T-cell (primary cell): ENCODE results near the gene SDF4. TPM values are rescaled to one million over a fixed set of nuclear protein-coding genes. Genes with fewer than 3 reads are reported as not detected.
A peak's percentile ranks its signal among the peaks of the same experiment; 100 is the strongest.

Experiments
- ATAC-seq, 4 experiments: fragments of 200-7000 bp in 3 of 4; fragments of 150-1000 bp in 1 of 4; cut with Tn5 transposase; replicated peaks in 1 of 4; 1 replicate in 3 of 4; 2 replicates in 1 of 4; pipeline ENCODE4 v1.10.0; 2021; ENCODE audit warnings: moderate library complexity in 3 of 4, mild to moderate bottlenecking in 2 of 4, moderate number of reproducible peaks in 1 of 4
- CTCF ChIA-PET, 2 donors: fragments of 300-600 bp; sonication (Branson Sonifier 250); formaldehyde crosslinking; loops; one replicate each; lab custom pipeline; 2022; ENCODE audit warnings: antibody characterized with exemption in 2 of 2; lab: Charles Lee
- POLR2A ChIA-PET, 2 donors: fragments of 300-600 bp; sonication (Branson Sonifier 250); formaldehyde crosslinking; loops; one replicate each; lab custom pipeline; 2022; ENCODE audit warnings: antibody characterized with exemption in 2 of 2; lab: Charles Lee
- DNase-seq, 35 experiments: peaks; one replicate each; pipeline versions ENCODE4 v3.0.0 to v3.0.0-alpha.2; 2013 to 2023
- H3K27ac ChIP-seq: one replicate; pipeline ENCODE4 v1.5.1; 2013; ENCODE audit warnings: low read length
- H3K27me3 ChIP-seq, 2 experiments: replicated peaks in 1 of 2; 1 replicate in 1 of 2; 2 replicates in 1 of 2; pipeline versions ENCODE4 v1.6.1 to v1.7.0; 2013; ENCODE audit warnings: low read length in 1 of 2, mixed read lengths in 1 of 2; ENCODE audit not compliant: control insufficient read depth in 2 of 2, insufficient read depth in 2 of 2; ENCODE audit errors: extremely low read depth in 1 of 2
- H3K36me3 ChIP-seq, 2 donors: 1 replicate in 1 of 2; 2 replicates in 1 of 2; pipeline versions ENCODE4 v1.6.1 to v1.7.0; 2013; ENCODE audit warnings: low read length in 1 of 2; ENCODE audit not compliant: control insufficient read depth in 2 of 2, insufficient read depth in 1 of 2; ENCODE audit errors: extremely low read depth in 1 of 2
- H3K4me1 ChIP-seq, 2 experiments: 1 replicate in 1 of 2; 2 replicates in 1 of 2; pipeline versions ENCODE4 v1.6.1 to v1.7.0; 2013; ENCODE audit warnings: low read length in 2 of 2, mixed read lengths in 1 of 2; ENCODE audit not compliant: insufficient read depth in 2 of 2, control insufficient read depth in 1 of 2; ENCODE audit errors: extremely low read depth in 1 of 2
- H3K4me3 ChIP-seq, 2 donors: 1 replicate in 1 of 2; 2 replicates in 1 of 2; pipeline versions ENCODE4 v1.5.1 to v1.7.0; 2013; ENCODE audit warnings: mild to moderate bottlenecking in 2 of 2, low read length in 1 of 2, moderate library complexity in 1 of 2; ENCODE audit not compliant: control insufficient read depth in 1 of 2; ENCODE audit errors: extremely low read depth in 1 of 2
- H3K9me3 ChIP-seq: 2 replicates; pipeline ENCODE4 v1.7.0; 2013
- H3K27ac Mint-ChIP-seq, 2 donors: one replicate each; pipeline ENCODE4 v1.8.0; 2020 to 2021; ENCODE audit warnings: mild to moderate bottlenecking in 2 of 2, mixed read lengths in 2 of 2
- H3K27me3 Mint-ChIP-seq, 2 donors: one replicate each; pipeline ENCODE4 v1.8.0; 2021 to 2022; ENCODE audit warnings: mixed read lengths in 2 of 2
- H3K36me3 Mint-ChIP-seq: one replicate; pipeline ENCODE4 v1.8.0; 2021; ENCODE audit warnings: mixed read lengths
- H3K4me1 Mint-ChIP-seq, 3 donors: one replicate each; pipeline ENCODE4 v1.8.0; 2020 to 2022; ENCODE audit warnings: mixed read lengths in 3 of 3, mild to moderate bottlenecking in 1 of 3
- H3K4me3 Mint-ChIP-seq, 3 donors: one replicate each; pipeline ENCODE4 v1.8.0; 2020 to 2022; ENCODE audit warnings: mild to moderate bottlenecking in 3 of 3, mixed read lengths in 3 of 3, moderate library complexity in 3 of 3
- H3K9me3 Mint-ChIP-seq, 3 donors: one replicate each; pipeline ENCODE4 v1.8.0; 2020 to 2022; ENCODE audit warnings: mixed read lengths in 3 of 3
- WGBS: methylation state at CpG from one replicate; pipeline ENCODE4 v1.1.5; 2013; ENCODE audit warnings: missing lambda C conversion rate; ENCODE audit not compliant: insufficient coverage; 5-methylcytosine and 5-hydroxymethylcytosine counted together
- total RNA-seq, 35 experiments: library from RNA in 6 of 35; stranded (reverse) in 6 of 35; fragments of 120-200 nt in 1 of 35; gene quantifications; one replicate each; pipeline versions ENCODE4 v1.2.1 to v1.2.4 and lab custom pipeline; 2013 to 2026

SDF4 gene
- total RNA-seq, 5 donors from 2014 or later (not counting 1 experiment from before 2014, with no cell fraction given) = 98.6 to 151 (median 141) TPM

GRCh38 chr1:1255611-1256010 lies 23.8 kb upstream of the SDF4 start:
- Histone ChIP-seq H3K27me3 (no peaks in the 10 kb centered on the region), H3K9me3 (no peaks in the 10 kb centered on the region), H3K27ac (no peak overlapping the region), H3K4me1 (peaks cover 8 to 17% of the 10 kb centered on the region in 2 experiments), H3K4me3 (no peak overlapping the region), H3K36me3 (peaks cover 9 to 51% of the 10 kb centered on the region in 2 donors)
- Mint-ChIP-seq H3K9me3 (no peaks in the 10 kb centered on the region), H3K27ac (no peak overlapping the region), H3K27me3 (no peaks in the 10 kb centered on the region), H3K4me3 (no peak overlapping the region), H3K36me3 (peaks cover 35% of the 10 kb centered on the region), H3K4me1 (peaks cover 16 to 19% (median 17%) of the 10 kb centered on the region in 3 donors)
- ChIA-PET POLR2A (no interaction called here), CTCF (no interaction called here)
- WGBS = 99% methylated on average over 8 of the region's 10 CpGs
- DNase-seq = no peak
- no peak for ATAC-seq

GRCh38 chr1:1255078-1255477 lies 23.3 kb upstream of the SDF4 start:
- Mint-ChIP-seq H3K27ac (no peak overlapping the region), H3K9me3 (no peaks in the 10 kb centered on the region), H3K4me1 (peaks cover 17 to 23% (median 18%) of the 10 kb centered on the region in 3 donors), H3K27me3 (no peaks in the 10 kb centered on the region), H3K4me3 (no peak overlapping the region), H3K36me3 (peaks cover 33% of the 10 kb centered on the region)
- Histone ChIP-seq H3K36me3 (peaks cover 9 to 46% of the 10 kb centered on the region in 2 donors), H3K27me3 (no peaks in the 10 kb centered on the region), H3K9me3 (no peaks in the 10 kb centered on the region), H3K4me1 (peaks cover 12 to 22% of the 10 kb centered on the region in 2 experiments), H3K4me3 (no peak overlapping the region), H3K27ac (no peak overlapping the region)
- WGBS = 92% methylated on average over 21 of the region's 26 CpGs
- POLR2A ChIA-PET = no interaction called here
- DNase-seq (no peak), ATAC-seq (no peak)
- CTCF ChIA-PET = no interaction called here

- WGBS = 90% methylated on average over 21 of the region's 21 CpGs
- Mint-ChIP-seq H3K27ac (no peak overlapping the region), H3K9me3 (no peaks in the 10 kb centered on the region), H3K36me3 (peaks cover 29% of the 10 kb centered on the region), H3K4me1 (peaks cover 17 to 23% (median 18%) of the 10 kb centered on the region in 3 donors), H3K4me3 (no peak overlapping the region), H3K27me3 (no peaks in the 10 kb centered on the region)
- no peak for ATAC-seq
- H3K4me3 ChIP-seq = no peak overlapping the region
- H3K4me1 ChIP-seq = peaks cover 12 to 24% of the 10 kb centered on the region in 2 experiments
- ChIA-PET POLR2A (no interaction called here), CTCF (no interaction called here)
- no peaks in the 10 kb centered on the region for H3K27me3 ChIP-seq
- no peak for DNase-seq
- H3K9me3 ChIP-seq = no peaks in the 10 kb centered on the region
- peaks cover 9 to 41% of the 10 kb centered on the region in 2 donors for H3K36me3 ChIP-seq
- no peak overlapping the region for H3K27ac ChIP-seq
Observed at GRCh38 chr1:1254667-1254998, 22.8 kb upstream of the SDF4 start.

GRCh38 chr1:1253972-1254666 lies 22.3 kb upstream of the SDF4 start:
- Mint-ChIP-seq H3K9me3 (no peaks in the 10 kb centered on the region), H3K4me1 (peaks cover 17 to 24% (median 21%) of the 10 kb centered on the region in 3 donors), H3K27me3 (no peaks in the 10 kb centered on the region), H3K27ac (no peak overlapping the region), H3K36me3 (peaks cover 25% of the 10 kb centered on the region), H3K4me3 (no peak overlapping the region)
- ChIA-PET POLR2A (no interaction called here), CTCF (no interaction called here)
- no peak for ATAC-seq
- peaks cover 9 to 39% of the 10 kb centered on the region in 2 donors for H3K36me3 ChIP-seq
- H3K9me3 ChIP-seq = no peaks in the 10 kb centered on the region
- H3K4me3 ChIP-seq = no peak overlapping the region
- no peaks in the 10 kb centered on the region for H3K27me3 ChIP-seq
- no peak for DNase-seq
- 97% methylated on average over 45 of the region's 50 CpGs for WGBS
- H3K27ac ChIP-seq = no peak overlapping the region
- peaks cover 12 to 26% of the 10 kb centered on the region in 2 experiments for H3K4me1 ChIP-seq

- ChIA-PET CTCF (no interaction called here), POLR2A (no interaction called here)
- H3K4me1 ChIP-seq = peaks cover 12 to 24% of the 10 kb centered on the region in 2 experiments
- no peaks in the 10 kb centered on the region for H3K9me3 ChIP-seq
- no peaks in the 10 kb centered on the region for H3K9me3 Mint-ChIP-seq
- no peaks in the 10 kb centered on the region for H3K27me3 ChIP-seq
- H3K4me1 Mint-ChIP-seq = peaks cover 17 to 24% (median 21%) of the 10 kb centered on the region in 3 donors
- ATAC-seq (no peak), DNase-seq (no peak)
- peaks cover 9 to 34% of the 10 kb centered on the region in 2 donors for H3K36me3 ChIP-seq
- peaks cover 25% of the 10 kb centered on the region for H3K36me3 Mint-ChIP-seq
- H3K27ac Mint-ChIP-seq = peak overlapping the region in 1 of 2 donors; percentile 79
- no peak overlapping the region for H3K27ac ChIP-seq
- no peaks in the 10 kb centered on the region for H3K27me3 Mint-ChIP-seq
- no peak overlapping the region for H3K4me3 ChIP-seq
- WGBS = 98% methylated on average over 11 of the region's 12 CpGs
- no peak overlapping the region for H3K4me3 Mint-ChIP-seq
Observed at GRCh38 chr1:1253314-1253713, 21.5 kb upstream of the SDF4 start.

GRCh38 chr1:1250786-1251284 lies 19.0 kb upstream of the SDF4 start:
- peak overlapping the region in 1 of 2 donors; percentile 10 for H3K4me3 ChIP-seq
- peaks cover 16% of the 10 kb centered on the region for H3K36me3 Mint-ChIP-seq
- peaks cover 4 to 19% of the 10 kb centered on the region in 2 donors for H3K36me3 ChIP-seq
- peak overlapping the region; percentile 56 for H3K27ac ChIP-seq
- H3K4me1 ChIP-seq = peaks cover 12 to 38% of the 10 kb centered on the region in 2 experiments
- CTCF ChIA-PET = interaction anchor here (0.5 to 1.1 kb wide), 4 partner anchors 23 to 135 kb away, joined by 3 to 5 read pairs (median 4); partner anchors contain the start of genes C1orf159 (in 1 of the 2) and UBE2J2 (in 1 of the 2)
- DNase-seq (peak in 32 of 35 experiments; percentile 42 to 87 (median 70)), ATAC-seq (peak; percentile 87 to 99 (median 92))
- WGBS = 25% methylated on average over 12 of the region's 16 CpGs
- POLR2A ChIA-PET = no interaction called here
- peak overlapping the region; percentile 87 to 88 for H3K27ac Mint-ChIP-seq
- peak overlapping the region in 2 of 3 donors; percentile 13 to 60 for H3K4me3 Mint-ChIP-seq
- H3K9me3 ChIP-seq = no peaks in the 10 kb centered on the region
- peaks cover 17 to 21% (median 19%) of the 10 kb centered on the region in 3 donors for H3K4me1 Mint-ChIP-seq
- peaks cover 0 to 2% of the 10 kb centered on the region in 2 donors for H3K27me3 Mint-ChIP-seq
- peaks cover 0 to 17% of the 10 kb centered on the region in 2 experiments for H3K27me3 ChIP-seq
- no peaks in the 10 kb centered on the region for H3K9me3 Mint-ChIP-seq
